Breast epithelium (tissue), 3 donors: Measurements from ENCODE around the gene NINJ1.

Experiments
- POLR2A ChIP-seq: fragments of 450-650 bp; IDR thresholded peaks from one replicate; pipeline ENCODE4 v1.6.1; 2016; ENCODE audit warnings: antibody characterized with exemption, mild to moderate bottlenecking, moderate library complexity
- TF ChIP-seq, protein P1 (sequence below), 3 donors: fragments of 450-650 bp; IDR thresholded peaks; one replicate each; pipeline ENCODE4 v1.5.1; 2016 to 2017; ENCODE audit warnings: antibody characterized with exemption in 3 of 3, mild to moderate bottlenecking in 3 of 3, moderate library complexity in 3 of 3

DNA sequence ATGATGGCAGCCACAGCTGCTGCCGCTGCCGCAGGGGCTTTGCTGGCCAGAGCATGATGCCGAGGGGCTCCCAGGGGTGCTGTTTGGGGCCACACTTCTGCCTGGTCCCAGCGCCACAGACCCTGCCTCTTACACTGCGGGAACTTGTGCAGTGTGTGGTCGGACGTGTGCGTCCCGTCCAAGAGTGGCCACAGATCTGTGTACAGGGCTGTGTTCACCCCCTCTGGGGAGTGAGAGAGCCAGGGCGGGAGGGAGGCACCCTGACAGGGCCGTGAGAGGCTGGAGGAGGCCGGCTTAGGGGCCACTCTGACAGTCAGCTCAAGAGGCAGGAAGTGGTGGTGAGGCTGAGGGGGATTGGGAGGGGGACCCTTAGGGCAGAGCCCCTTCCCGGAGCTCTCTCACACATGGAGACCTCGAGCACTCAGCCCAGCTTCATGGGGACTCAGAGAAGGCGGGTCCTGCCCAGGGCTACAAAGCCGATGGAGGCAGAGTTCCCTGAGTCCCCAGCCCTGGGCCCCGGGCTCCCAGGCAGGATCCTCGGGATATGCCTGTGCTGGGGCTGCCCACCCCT lies 51.1 kb downstream of the NINJ1 start:
- TF ChIP-seq, protein P1, sequence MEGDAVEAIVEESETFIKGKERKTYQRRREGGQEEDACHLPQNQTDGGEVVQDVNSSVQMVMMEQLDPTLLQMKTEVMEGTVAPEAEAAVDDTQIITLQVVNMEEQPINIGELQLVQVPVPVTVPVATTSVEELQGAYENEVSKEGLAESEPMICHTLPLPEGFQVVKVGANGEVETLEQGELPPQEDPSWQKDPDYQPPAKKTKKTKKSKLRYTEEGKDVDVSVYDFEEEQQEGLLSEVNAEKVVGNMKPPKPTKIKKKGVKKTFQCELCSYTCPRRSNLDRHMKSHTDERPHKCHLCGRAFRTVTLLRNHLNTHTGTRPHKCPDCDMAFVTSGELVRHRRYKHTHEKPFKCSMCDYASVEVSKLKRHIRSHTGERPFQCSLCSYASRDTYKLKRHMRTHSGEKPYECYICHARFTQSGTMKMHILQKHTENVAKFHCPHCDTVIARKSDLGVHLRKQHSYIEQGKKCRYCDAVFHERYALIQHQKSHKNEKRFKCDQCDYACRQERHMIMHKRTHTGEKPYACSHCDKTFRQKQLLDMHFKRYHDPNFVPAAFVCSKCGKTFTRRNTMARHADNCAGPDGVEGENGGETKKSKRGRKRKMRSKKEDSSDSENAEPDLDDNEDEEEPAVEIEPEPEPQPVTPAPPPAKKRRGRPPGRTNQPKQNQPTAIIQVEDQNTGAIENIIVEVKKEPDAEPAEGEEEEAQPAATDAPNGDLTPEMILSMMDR (IDR thresholded peaks at IDR 0.05) = no peak
- TF ChIP-seq POLR2A = no peak
